ENCODE data around the gene PRCC.

Gene PRCC

DNA sequence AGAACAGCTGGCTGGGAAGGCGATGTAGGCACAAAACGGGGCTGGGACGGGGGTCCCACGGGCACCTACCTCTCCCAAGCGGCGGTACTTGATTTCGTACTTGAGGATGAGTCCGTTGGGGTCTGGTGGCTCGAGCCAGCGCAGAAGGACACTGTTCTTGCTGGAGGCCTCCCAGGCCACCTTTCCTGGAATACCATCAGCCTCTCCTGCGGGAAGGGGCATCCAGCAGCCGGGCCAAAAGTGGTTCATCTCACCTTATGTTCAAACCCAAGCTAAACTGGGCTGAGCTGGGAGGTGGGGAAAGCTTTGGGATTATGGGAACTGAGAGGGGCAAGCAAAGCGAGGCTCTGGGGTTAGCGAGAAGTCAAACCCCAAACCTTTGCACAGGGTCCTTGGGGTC lies 77.3 kb downstream of the PRCC start:
- TF ChIP-seq CTCF (conservative IDR thresholded peaks at IDR 0.05; ENCODE audit: control insufficient read depth, insufficient read depth, low read depth, low read length), result no peak
- H3K4me3 ChIP-seq (ENCODE audit: control insufficient read depth, low read depth, low read length), result no peak overlapping the region
- no peak for DNase-seq (ENCODE audit: low read depth)

DNA sequence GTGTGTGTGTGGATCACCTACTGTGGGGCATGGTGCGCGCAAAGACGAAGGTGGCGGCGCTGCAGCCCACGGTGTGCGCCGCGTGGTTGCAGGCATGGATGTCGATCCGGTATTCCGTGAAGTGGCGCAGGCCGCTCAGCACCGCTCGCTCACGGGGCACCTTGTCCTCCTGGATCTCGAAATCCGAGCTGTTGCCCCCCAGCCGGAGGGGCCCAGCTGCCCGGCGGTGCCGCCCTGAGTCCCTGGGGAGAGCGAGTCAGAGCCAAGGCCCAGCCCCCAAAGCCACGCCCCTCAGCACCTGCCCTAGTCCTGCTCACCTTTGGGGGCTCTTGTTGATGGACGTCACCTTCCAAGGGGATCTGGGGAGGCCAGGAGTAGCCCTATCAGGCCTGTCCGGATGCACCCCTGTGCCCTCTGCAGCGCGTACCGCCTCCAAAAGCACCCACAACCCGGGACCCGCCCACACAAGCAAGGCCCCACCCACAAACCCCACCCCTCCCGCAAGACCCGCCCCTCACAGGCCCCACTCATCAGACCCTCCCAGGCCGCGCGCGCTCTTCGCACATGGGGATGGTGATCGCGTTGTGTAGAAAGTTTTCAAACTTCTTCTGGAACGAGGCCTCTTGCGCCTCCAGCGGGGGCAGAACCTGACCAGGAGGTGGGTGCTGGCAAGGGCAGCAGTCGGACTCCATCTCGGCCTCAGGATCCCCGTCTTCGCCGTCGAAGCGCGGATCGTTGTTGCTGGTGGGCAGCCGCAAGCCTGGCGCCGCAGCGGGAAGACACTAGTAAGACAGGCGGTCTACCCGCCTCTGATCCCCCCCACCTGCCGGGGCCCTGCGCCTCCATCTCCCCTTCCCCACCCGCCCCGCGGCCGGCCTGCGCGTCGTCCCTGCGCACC lies 78.0 kb downstream of the PRCC start:
- H3K4me3 ChIP-seq (ENCODE audit: control insufficient read depth, low read depth, low read length), result no peak overlapping the region
- TF ChIP-seq CTCF (conservative IDR thresholded peaks at IDR 0.05; ENCODE audit: control insufficient read depth, insufficient read depth, low read depth, low read length), result no peak
- DNase-seq (ENCODE audit: low read depth), result no peak

- H3K4me3 ChIP-seq (ENCODE audit: control insufficient read depth, low read depth, low read length), result no peak overlapping the region
- no peak for TF ChIP-seq CTCF (conservative IDR thresholded peaks at IDR 0.05; ENCODE audit: control insufficient read depth, insufficient read depth, low read depth, low read length)
- DNase-seq (ENCODE audit: low read depth), result no peak
Observed at GRCh38 chr1:156845953-156846545, 78.7 kb downstream of the PRCC start.

GRCh38 chr1:156846643-156847042 lies 79.3 kb downstream of the PRCC start:
- no peak overlapping the region for H3K4me3 ChIP-seq (ENCODE audit: control insufficient read depth, low read depth, low read length)
- DNase-seq (ENCODE audit: low read depth), result no peak
- no peak for TF ChIP-seq CTCF (conservative IDR thresholded peaks at IDR 0.05; ENCODE audit: control insufficient read depth, insufficient read depth, low read depth, low read length)

- DNase-seq (ENCODE audit: low read depth), result no peak
- H3K4me3 ChIP-seq (ENCODE audit: control insufficient read depth, low read depth, low read length), result no peak overlapping the region
- TF ChIP-seq CTCF (conservative IDR thresholded peaks at IDR 0.05; ENCODE audit: control insufficient read depth, insufficient read depth, low read depth, low read length), result no peak
Observed at GRCh38 chr1:156847591-156848460, 80.5 kb downstream of the PRCC start.

- H3K4me3 ChIP-seq (ENCODE audit: control insufficient read depth, low read depth, low read length), result no peak overlapping the region
- DNase-seq (ENCODE audit: low read depth), result no peak
- no peak for TF ChIP-seq CTCF (conservative IDR thresholded peaks at IDR 0.05; ENCODE audit: control insufficient read depth, insufficient read depth, low read depth, low read length)
Observed at GRCh38 chr1:156848461-156849150, 81.3 kb downstream of the PRCC start.

Data from fibroblast of mammary gland (primary cell).